ENCODE measurements around the gene CATSPERD.

DNA sequence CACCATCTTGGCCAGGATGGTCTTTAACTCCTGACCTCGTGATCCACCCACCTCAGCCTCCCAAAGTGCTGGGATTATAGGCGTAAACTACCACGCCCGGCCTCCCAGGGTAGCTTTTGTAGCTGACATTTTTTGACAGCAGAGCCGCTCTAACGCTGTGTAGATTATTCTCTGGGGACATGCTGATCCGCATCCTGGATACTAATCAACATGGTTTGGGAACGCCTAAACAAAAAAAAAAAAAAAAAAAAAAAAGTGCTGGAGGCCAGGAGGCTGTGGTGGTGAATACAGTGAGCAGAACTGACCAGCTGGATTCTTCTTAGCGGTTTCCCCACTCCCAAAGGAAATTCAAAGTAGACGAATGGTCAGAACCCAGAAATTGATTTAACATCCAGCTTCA lies 5.6 kb upstream of the CATSPERD start:
- TF ChIP-seq, protein P1, sequence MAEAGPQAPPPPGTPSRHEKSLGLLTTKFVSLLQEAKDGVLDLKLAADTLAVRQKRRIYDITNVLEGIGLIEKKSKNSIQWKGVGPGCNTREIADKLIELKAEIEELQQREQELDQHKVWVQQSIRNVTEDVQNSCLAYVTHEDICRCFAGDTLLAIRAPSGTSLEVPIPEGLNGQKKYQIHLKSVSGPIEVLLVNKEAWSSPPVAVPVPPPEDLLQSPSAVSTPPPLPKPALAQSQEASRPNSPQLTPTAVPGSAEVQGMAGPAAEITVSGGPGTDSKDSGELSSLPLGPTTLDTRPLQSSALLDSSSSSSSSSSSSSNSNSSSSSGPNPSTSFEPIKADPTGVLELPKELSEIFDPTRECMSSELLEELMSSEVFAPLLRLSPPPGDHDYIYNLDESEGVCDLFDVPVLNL (CRISPR knock-in tag; IDR thresholded peaks at IDR 0.05; ENCODE audit: borderline replicate concordance, low read depth): no peak
- TF ChIP-seq, protein P2, sequence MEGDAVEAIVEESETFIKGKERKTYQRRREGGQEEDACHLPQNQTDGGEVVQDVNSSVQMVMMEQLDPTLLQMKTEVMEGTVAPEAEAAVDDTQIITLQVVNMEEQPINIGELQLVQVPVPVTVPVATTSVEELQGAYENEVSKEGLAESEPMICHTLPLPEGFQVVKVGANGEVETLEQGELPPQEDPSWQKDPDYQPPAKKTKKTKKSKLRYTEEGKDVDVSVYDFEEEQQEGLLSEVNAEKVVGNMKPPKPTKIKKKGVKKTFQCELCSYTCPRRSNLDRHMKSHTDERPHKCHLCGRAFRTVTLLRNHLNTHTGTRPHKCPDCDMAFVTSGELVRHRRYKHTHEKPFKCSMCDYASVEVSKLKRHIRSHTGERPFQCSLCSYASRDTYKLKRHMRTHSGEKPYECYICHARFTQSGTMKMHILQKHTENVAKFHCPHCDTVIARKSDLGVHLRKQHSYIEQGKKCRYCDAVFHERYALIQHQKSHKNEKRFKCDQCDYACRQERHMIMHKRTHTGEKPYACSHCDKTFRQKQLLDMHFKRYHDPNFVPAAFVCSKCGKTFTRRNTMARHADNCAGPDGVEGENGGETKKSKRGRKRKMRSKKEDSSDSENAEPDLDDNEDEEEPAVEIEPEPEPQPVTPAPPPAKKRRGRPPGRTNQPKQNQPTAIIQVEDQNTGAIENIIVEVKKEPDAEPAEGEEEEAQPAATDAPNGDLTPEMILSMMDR (IDR thresholded peaks at IDR 0.05): no peak
